Measurements from ENCODE around the gene CFI.

Gene CFI

GRCh38 chr4:109754093-109754857, 47.5 kb downstream of the CFI start:
- Histone ChIP-seq H3K36me3 (no peaks in the 10 kb centered on the region), H3K4me1 (no peaks in the 10 kb centered on the region), H3K9me3 (no peaks in the 10 kb centered on the region), H3K27ac (no peak overlapping the region), H4K20me1 (no peaks in the 10 kb centered on the region), H3K4me3 (no peak overlapping the region), H3K9ac (no peak overlapping the region), H3K4me2 (no peak overlapping the region), H3K27me3 (no peaks in the 10 kb centered on the region)
- no peak for TF ChIP-seq Cebpa-rat (IDR thresholded peaks at IDR 0.05)

DNA sequence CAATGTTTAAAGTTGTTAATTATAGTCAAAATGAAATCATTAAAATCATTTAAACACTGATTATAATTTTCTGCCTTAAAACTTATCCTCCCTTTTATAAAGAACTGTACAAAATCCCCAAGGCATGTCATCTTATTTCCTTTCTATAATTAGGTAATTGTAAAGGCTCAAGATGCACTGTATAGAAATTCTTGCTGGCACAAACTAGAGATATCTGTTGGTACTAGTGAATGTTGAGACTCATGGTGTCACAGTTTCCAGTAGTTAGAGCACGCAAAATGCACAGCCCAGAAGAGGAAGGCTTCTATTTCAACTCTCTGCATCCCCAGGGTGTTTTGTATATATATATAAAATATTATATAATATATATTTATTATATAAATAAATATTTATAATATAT, 49.3 kb downstream of the CFI start:
- Histone ChIP-seq H3K9me3 (no peaks in the 10 kb centered on the region), H3K4me3 (no peak overlapping the region), H3K4me2 (no peak overlapping the region), H3K27ac (no peak overlapping the region), H4K20me1 (no peaks in the 10 kb centered on the region), H3K4me1 (no peaks in the 10 kb centered on the region), H3K27me3 (no peaks in the 10 kb centered on the region), H3K9ac (no peak overlapping the region), H3K36me3 (no peaks in the 10 kb centered on the region)
- TF ChIP-seq Cebpa-rat (IDR thresholded peaks at IDR 0.05): no peak

DNA sequence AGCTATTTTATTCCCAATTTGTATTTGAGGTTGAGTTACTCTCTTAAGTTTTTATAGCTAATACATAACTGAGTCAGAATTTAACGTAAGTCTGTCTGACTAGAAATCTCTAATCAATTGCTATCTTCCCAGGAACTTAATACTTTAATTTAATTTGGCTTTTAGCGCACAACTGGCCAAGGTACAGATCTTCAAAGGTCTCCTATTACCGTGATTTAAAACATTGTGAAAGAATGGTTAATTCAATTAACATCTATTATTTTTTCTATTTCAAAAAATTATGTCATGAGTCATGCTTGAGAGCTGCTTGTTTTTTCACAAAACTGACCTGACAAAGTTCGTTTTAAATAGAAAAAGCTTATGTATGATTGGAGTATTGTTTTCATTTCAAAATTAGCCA, 49.9 kb downstream of the CFI start:
- Histone ChIP-seq H3K4me1 (no peaks in the 10 kb centered on the region), H3K27me3 (no peaks in the 10 kb centered on the region), H3K4me3 (no peak overlapping the region), H3K4me2 (no peak overlapping the region), H4K20me1 (no peaks in the 10 kb centered on the region), H3K36me3 (no peaks in the 10 kb centered on the region), H3K27ac (no peak overlapping the region), H3K9ac (no peak overlapping the region), H3K9me3 (no peaks in the 10 kb centered on the region)
- TF ChIP-seq Cebpa-rat (IDR thresholded peaks at IDR 0.05): no peak

GRCh38 chr4:109750652-109751244, 51.1 kb downstream of the CFI start:
- H3K4me1 ChIP-seq: no peaks in the 10 kb centered on the region

GRCh38 chr4:109749388-109750082, 52.3 kb downstream of the CFI start:
- H3K27ac ChIP-seq: no peak overlapping the region
- no peaks in the 10 kb centered on the region for H4K20me1 ChIP-seq
- no peak for TF ChIP-seq Cebpa-rat (IDR thresholded peaks at IDR 0.05)
- no peaks in the 10 kb centered on the region for H3K36me3 ChIP-seq
- no peaks in the 10 kb centered on the region for H3K27me3 ChIP-seq
- H3K4me1 ChIP-seq: no peaks in the 10 kb centered on the region
- H3K4me3 ChIP-seq: no peak overlapping the region
- no peak overlapping the region for H3K9ac ChIP-seq
- no peaks in the 10 kb centered on the region for H3K9me3 ChIP-seq
- no peak overlapping the region for H3K4me2 ChIP-seq

More at GRCh38 chr4:109750652-109751244, 51.1 kb downstream of the CFI start:
- TF ChIP-seq Cebpa-rat (IDR thresholded peaks at IDR 0.05): no peak
- no peak overlapping the region for H3K4me2 ChIP-seq
- no peaks in the 10 kb centered on the region for H4K20me1 ChIP-seq
- H3K9me3 ChIP-seq: no peaks in the 10 kb centered on the region
- no peaks in the 10 kb centered on the region for H3K36me3 ChIP-seq
- H3K9ac ChIP-seq: no peak overlapping the region
- H3K4me3 ChIP-seq: no peak overlapping the region
- no peaks in the 10 kb centered on the region for H3K27me3 ChIP-seq
- no peak overlapping the region for H3K27ac ChIP-seq

- Histone ChIP-seq H3K36me3 (no peaks in the 10 kb centered on the region), H3K4me3 (no peak overlapping the region), H3K9ac (no peak overlapping the region), H3K4me2 (no peak overlapping the region), H4K20me1 (no peaks in the 10 kb centered on the region), H3K9me3 (no peaks in the 10 kb centered on the region), H3K27me3 (no peaks in the 10 kb centered on the region), H3K4me1 (no peaks in the 10 kb centered on the region), H3K27ac (no peak overlapping the region)
- no peak for TF ChIP-seq Cebpa-rat (IDR thresholded peaks at IDR 0.05)
Observed at GRCh38 chr4:109748114-109748513, 53.7 kb downstream of the CFI start.

DNA sequence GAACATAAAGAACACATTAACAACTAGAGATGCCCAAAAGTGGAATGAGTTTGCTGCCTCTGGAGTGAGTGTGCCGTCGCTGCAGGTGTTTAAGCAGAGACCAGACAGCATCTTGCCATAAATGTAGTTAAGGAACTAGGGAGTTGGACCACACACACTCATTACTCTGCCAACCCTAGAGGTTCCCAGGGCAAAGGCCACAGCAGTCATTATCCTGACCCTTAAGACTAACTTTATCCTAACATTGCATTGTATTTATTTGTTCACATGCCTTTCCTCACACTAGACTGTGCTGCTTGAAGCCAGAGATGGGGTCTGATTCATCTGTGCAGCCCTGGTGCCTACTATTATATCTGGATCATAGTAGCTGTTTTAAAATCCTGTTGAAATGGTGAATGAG, 55.1 kb downstream of the CFI start:
- Histone ChIP-seq H3K27me3 (no peaks in the 10 kb centered on the region), H3K4me3 (no peak overlapping the region), H3K9ac (no peak overlapping the region), H3K9me3 (no peaks in the 10 kb centered on the region), H3K4me2 (no peak overlapping the region), H3K4me1 (no peaks in the 10 kb centered on the region), H4K20me1 (no peaks in the 10 kb centered on the region), H3K36me3 (no peaks in the 10 kb centered on the region), H3K27ac (no peak overlapping the region)
- no peak for TF ChIP-seq Cebpa-rat (IDR thresholded peaks at IDR 0.05)

DNA sequence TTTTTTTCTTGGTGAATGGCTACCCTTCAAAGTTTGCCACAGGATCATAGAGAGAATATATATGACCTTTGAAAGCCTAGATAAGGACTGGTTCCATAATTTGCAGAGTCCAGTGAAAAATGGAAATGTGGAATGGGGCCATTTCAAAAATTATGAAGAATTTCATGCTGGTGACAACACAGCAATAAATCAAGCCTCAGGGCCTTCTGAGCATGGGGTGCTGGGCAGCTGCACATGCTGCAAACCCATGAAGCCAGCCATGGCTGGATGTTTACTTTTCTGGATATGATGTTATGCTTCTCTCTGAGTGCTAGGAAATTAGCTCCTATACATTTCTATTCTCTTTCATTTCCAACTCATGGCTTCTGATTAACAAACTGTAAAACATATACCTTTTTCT, 56.0 kb downstream of the CFI start:
- H3K9me3 ChIP-seq: no peaks in the 10 kb centered on the region
- no peaks in the 10 kb centered on the region for H3K36me3 ChIP-seq
- no peak for TF ChIP-seq Cebpa-rat (IDR thresholded peaks at IDR 0.05)
- H3K27me3 ChIP-seq: no peaks in the 10 kb centered on the region
- no peak overlapping the region for H3K4me2 ChIP-seq
- H3K4me1 ChIP-seq: no peaks in the 10 kb centered on the region
- H3K27ac ChIP-seq: no peak overlapping the region
- H3K4me3 ChIP-seq: no peak overlapping the region
- H3K9ac ChIP-seq: no peak overlapping the region
- no peaks in the 10 kb centered on the region for H4K20me1 ChIP-seq

GRCh38 chr4:109739547-109739946, 62.3 kb downstream of the CFI start:
- no peak overlapping the region for H3K27ac ChIP-seq
- H3K27me3 ChIP-seq: no peaks in the 10 kb centered on the region
- H3K4me1 ChIP-seq: no peaks in the 10 kb centered on the region
- H3K9ac ChIP-seq: no peak overlapping the region
- no peaks in the 10 kb centered on the region for H3K9me3 ChIP-seq
- no peak overlapping the region for H3K4me2 ChIP-seq
- H3K4me3 ChIP-seq: no peak overlapping the region
- no peaks in the 10 kb centered on the region for H3K36me3 ChIP-seq
- no peaks in the 10 kb centered on the region for H4K20me1 ChIP-seq
- no peak for TF ChIP-seq Cebpa-rat (IDR thresholded peaks at IDR 0.05)
